Effector memory CD8-positive, alpha-beta T cell (primary cell): ENCODE data around the gene AKAP13.

Source experiments
- ATAC-seq: fragments of 150-1000 bp; cut with Tn5 transposase; replicated peaks from 2 replicates; pipeline ENCODE4 v1.10.0; 2021; ENCODE audit warnings: mild to moderate bottlenecking, moderate library complexity
- DNase-seq, 3 experiments: peaks; one replicate each; pipeline ENCODE4 v3.0.0; 2021
- H3K27ac Mint-ChIP-seq, 2 donors: one replicate each; pipeline ENCODE4 v1.8.0; 2022; ENCODE audit warnings: mild to moderate bottlenecking in 2 of 2, mixed read lengths in 2 of 2, moderate library complexity in 2 of 2
- H3K27me3 Mint-ChIP-seq, 2 donors: one replicate each; pipeline ENCODE4 v1.8.0; 2022; ENCODE audit warnings: mixed read lengths in 2 of 2
- H3K36me3 Mint-ChIP-seq: one replicate; pipeline ENCODE4 v1.8.0; 2022; ENCODE audit warnings: mild to moderate bottlenecking, moderate library complexity, mixed read lengths; ENCODE audit not compliant: insufficient read depth
- H3K4me1 Mint-ChIP-seq, 2 donors: one replicate each; pipeline ENCODE4 v1.8.0; 2022; ENCODE audit warnings: low read depth in 2 of 2, mixed read lengths in 2 of 2
- H3K4me3 Mint-ChIP-seq, 2 donors: one replicate each; pipeline ENCODE4 v1.8.0; 2022; ENCODE audit warnings: mild to moderate bottlenecking in 2 of 2, mixed read lengths in 2 of 2, moderate library complexity in 2 of 2
- H3K9me3 Mint-ChIP-seq, 2 donors: one replicate each; pipeline ENCODE4 v1.8.0; 2022; ENCODE audit warnings: mixed read lengths in 2 of 2

Gene AKAP13

DNA sequence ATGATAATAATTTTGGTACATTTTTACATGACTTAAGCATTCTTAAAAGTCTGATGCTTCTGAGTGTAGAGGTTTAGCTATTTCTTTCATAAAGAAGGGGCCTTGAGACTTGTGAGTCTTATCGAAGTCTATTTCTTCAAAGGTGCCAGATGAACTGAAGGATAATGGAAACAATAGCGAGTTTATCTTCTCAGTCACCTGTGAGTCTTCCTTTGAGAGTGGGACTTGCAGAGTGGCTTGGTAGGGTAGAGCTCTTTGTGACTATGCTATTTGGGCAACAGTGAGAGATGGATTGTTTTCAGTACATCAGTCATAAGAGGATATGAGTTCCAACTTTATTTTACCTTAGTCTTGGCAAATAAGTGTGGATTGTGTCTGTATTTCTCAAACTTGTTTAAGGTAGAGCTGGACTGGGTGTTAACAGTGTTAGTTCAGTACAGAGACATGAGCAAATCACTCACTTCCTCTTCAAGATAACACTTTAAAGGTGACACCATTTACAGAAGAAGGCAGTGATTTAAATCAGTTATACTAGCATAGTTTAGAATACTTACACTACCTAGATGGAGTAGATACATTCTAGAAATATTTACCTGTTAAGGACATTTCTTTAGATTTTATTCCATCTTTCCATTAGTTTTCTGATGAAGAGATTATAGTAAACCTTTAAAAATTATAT is 3.2 kb downstream of the AKAP13 start:
- Mint-ChIP-seq H3K4me1 (peaks cover 44 to 51% of the 10 kb centered on the region in 2 donors), H3K9me3 (no peaks in the 10 kb centered on the region), H3K4me3 (peak overlapping the region; percentile 55 to 79), H3K27me3 (no peaks in the 10 kb centered on the region), H3K36me3 (peaks cover 30% of the 10 kb centered on the region), H3K27ac (no peak overlapping the region)
- DNase-seq (no peak), ATAC-seq (no peak)

DNA sequence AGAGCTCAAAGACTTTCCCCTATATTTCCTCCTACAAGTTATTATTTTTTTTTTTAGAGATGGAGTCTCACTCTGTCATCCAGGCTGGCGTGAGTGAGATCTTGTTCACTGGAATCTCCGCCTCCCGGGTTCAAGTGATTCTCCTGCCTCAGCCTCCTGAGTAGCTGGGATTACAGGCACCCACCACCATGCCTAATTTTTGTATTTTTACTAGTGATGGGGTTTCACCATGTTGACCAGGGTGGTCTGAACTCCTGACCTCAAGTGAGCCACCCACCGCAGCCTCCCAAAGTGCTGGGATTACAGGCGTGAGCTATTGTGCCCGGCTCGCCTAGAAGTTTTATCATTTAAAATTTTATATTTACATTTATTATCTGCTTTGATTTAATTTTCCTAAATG is 5.9 kb downstream of the AKAP13 start:
- Mint-ChIP-seq H3K4me3 (no peak overlapping the region), H3K9me3 (no peaks in the 10 kb centered on the region), H3K4me1 (peaks cover 35 to 44% of the 10 kb centered on the region in 2 donors), H3K27ac (no peak overlapping the region), H3K36me3 (peaks cover 14% of the 10 kb centered on the region), H3K27me3 (no peaks in the 10 kb centered on the region)
- DNase-seq (no peak), ATAC-seq (no peak)

DNA sequence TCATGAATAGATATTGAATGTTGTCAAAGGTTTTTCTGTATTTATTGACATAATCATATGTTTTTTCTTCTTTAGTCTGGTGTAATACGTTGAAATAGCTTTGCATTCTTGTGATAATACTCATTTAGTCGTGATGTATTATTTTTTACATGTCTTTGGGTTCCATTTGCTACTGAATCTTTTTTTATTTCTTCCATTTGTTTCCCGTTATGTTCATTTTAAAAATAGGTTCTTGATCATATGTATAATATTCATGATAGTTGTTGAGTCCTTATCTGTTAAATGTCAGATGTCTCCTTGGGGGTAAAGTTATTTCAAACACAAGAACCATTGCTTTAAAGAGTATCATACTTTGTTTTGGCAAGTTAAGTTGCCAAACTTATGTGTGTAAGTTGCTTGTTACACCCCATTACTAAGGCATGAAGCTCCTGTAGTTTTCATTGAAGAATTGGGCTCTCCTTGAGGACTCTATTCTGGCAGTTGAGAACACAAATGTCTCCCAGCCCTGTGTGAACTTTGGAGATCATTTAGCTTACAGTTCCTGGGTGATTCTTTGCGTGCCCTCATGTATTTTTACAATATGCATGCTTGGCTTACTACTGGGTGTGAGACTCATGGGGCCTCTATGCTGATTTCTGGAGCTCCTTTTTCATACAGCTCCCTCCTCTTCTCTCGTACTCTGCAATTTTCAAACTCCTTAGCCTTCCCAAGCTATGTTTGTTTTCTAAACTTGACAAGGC is 8.3 kb downstream of the AKAP13 start:
- Mint-ChIP-seq H3K4me3 (no peak overlapping the region), H3K4me1 (peaks cover 23 to 29% of the 10 kb centered on the region in 2 donors), H3K27me3 (no peaks in the 10 kb centered on the region), H3K36me3 (peaks cover 19% of the 10 kb centered on the region), H3K9me3 (no peaks in the 10 kb centered on the region), H3K27ac (no peak overlapping the region)
- DNase-seq (no peak), ATAC-seq (no peak)

DNA sequence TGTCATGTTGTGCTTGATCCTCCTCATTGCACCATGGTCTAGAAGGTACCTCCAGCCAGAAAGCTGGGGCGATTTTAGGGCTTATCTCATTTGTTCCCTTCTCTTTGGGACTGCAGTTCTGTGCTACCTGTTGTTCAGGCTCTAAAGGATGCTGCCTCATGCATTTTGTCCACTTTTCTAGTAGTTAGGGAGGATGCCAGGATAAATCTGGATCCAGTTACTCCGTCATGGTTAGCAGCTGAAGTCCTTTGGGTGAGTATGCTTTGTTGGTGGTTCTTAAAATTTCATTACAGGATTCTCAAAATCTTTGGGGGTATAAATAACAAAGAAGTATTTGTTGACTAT is 8.9 kb downstream of the AKAP13 start:
- H3K4me1 Mint-ChIP-seq: peaks cover 24 to 28% of the 10 kb centered on the region in 2 donors
- no peaks in the 10 kb centered on the region for H3K9me3 Mint-ChIP-seq
- no peak for DNase-seq
- H3K27ac Mint-ChIP-seq: no peak overlapping the region
- no peak overlapping the region for H3K4me3 Mint-ChIP-seq
- ATAC-seq: no peak
- H3K27me3 Mint-ChIP-seq: no peaks in the 10 kb centered on the region
- peaks cover 19% of the 10 kb centered on the region for H3K36me3 Mint-ChIP-seq

DNA sequence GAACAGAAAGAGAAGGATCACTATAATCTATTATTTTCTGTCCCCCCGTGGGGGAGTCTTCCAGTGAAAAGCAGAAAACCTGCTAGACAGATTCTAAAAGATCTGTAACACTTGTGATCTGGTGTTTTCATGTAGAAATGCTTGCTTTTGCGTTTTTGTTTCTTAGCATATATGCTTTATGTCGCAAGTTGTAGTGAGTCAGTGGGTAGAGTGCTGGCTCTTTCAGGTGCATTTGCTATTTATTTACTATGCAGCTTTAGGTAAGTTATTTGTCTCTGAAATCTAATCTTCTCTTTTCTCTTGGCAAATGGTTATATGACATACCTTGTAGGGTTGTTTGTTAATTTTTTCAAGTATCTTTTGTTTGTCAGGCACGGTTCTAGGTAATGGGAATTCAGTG is 9.4 kb downstream of the AKAP13 start:
- H3K9me3 Mint-ChIP-seq: no peaks in the 10 kb centered on the region
- no peak overlapping the region for H3K4me3 Mint-ChIP-seq
- ATAC-seq: no peak
- H3K27me3 Mint-ChIP-seq: no peaks in the 10 kb centered on the region
- DNase-seq: no peak
- peaks cover 24 to 26% of the 10 kb centered on the region in 2 donors for H3K4me1 Mint-ChIP-seq
- no peak overlapping the region for H3K27ac Mint-ChIP-seq
- H3K36me3 Mint-ChIP-seq: peaks cover 15% of the 10 kb centered on the region

DNA sequence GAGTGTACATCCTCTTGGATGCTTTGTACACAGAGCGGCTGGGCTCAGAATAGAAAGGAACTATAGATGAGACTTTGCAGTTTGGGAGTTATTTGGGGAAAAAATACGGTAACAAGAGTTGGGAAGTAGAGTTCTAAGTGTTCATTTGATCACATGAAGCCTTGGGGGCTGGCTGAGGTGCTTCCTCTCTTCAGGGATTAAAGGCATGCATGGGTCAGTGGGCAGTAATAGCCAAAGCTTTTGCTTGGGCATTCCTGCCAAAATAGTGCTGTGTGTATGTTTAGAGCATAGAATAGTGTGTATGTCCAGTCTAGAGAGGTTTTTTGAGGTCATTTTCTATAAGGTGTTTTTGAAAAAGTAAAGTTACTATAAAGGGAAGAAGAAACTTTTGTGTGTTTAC is 12.8 kb downstream of the AKAP13 start:
- no peak overlapping the region for H3K4me3 Mint-ChIP-seq
- H3K27ac Mint-ChIP-seq: no peak overlapping the region
- ATAC-seq: no peak
- H3K36me3 Mint-ChIP-seq: peaks cover 10% of the 10 kb centered on the region
- DNase-seq: no peak
- H3K4me1 Mint-ChIP-seq: peaks cover 16 to 30% of the 10 kb centered on the region in 2 donors
- H3K9me3 Mint-ChIP-seq: no peaks in the 10 kb centered on the region
- H3K27me3 Mint-ChIP-seq: no peaks in the 10 kb centered on the region

DNA sequence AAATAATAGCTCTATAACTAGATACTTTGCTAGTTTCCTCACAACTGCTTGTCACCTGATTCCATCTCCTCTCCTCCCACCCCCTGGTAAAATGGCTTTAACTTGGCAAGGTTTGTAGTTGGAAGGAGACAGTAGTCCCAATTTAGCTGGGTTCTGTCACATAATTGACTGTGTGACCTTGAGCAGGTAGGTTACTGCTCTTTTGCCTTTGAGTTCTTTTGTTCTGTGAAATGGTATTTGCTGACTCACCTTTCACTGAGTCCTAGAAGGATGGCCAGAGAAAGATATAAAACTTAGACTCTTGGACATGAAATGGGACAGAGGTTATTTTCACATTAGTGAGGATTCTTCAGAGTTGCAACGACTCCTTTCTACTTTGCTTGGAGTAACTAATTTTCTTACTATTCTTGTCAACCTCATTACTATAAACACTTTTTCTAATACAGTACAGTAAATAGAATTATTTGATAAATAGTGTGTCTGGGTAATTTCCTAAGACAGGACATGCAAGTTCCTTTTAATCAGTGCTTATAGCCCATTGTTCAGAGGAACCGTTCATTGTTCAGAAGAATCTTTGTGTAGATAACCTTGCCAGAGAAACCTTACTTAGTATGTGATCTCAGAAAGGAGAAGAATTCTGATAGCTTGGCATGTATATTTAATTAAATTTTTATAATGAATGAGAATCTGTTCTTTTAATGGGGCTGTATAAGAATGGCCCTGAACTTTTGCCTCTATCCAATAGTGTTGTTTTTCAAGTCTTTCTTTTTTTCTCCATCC is 14.3 kb downstream of the AKAP13 start:
- Mint-ChIP-seq H3K4me3 (no peak overlapping the region), H3K9me3 (no peaks in the 10 kb centered on the region), H3K27ac (no peak overlapping the region), H3K27me3 (no peaks in the 10 kb centered on the region), H3K36me3 (peaks cover 10% of the 10 kb centered on the region), H3K4me1 (peaks cover 17 to 34% of the 10 kb centered on the region in 2 donors)
- no peak for ATAC-seq
- no peak for DNase-seq

DNA sequence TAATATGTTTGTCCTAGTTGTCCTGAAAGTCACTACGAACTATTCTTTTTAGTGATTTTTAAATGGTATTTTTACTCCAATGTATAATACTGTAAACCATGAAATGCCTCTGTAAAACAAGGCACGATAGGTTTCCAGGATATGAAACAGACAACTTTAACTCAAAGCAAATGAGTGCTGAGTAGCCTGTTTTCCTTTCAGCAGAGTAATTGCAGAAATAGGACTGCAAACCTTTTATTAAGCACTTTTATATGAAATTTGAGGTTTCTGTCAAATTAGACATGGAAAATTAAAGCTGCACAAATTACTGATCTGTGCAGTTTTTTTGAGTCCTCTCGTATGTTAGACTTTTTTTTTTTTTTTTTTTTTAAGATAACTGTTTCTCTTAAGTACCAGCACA is 16.2 kb downstream of the AKAP13 start:
- Mint-ChIP-seq H3K27ac (no peak overlapping the region), H3K9me3 (no peaks in the 10 kb centered on the region), H3K4me1 (peaks cover 23 to 42% of the 10 kb centered on the region in 2 donors), H3K4me3 (no peak overlapping the region), H3K27me3 (no peaks in the 10 kb centered on the region), H3K36me3 (peaks cover 10% of the 10 kb centered on the region)
- DNase-seq: no peak
- ATAC-seq: no peak

DNA sequence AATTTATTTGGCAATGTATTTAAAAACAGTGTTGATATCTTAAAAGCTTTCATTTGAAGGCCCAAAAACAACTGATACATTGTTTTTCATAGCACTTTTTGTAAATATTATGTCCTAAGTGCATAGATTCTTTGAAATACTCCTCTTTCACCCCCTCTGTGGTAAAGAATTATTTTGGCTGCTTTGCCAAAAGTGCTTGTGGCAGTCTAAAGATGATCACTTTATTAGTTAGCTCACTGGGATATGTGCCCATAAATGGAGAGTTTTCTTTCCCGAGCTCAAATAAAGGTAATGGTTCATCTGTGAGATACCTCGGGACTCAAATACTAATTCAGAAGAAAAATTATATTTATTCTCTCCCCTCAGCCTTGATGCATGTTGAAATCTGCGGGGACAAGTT is 16.7 kb downstream of the AKAP13 start:
- Mint-ChIP-seq H3K4me1 (peaks cover 26 to 48% of the 10 kb centered on the region in 2 donors), H3K36me3 (peaks cover 6% of the 10 kb centered on the region), H3K4me3 (no peak overlapping the region), H3K27ac (no peak overlapping the region), H3K9me3 (no peaks in the 10 kb centered on the region), H3K27me3 (no peaks in the 10 kb centered on the region)
- ATAC-seq (no peak), DNase-seq (no peak)

DNA sequence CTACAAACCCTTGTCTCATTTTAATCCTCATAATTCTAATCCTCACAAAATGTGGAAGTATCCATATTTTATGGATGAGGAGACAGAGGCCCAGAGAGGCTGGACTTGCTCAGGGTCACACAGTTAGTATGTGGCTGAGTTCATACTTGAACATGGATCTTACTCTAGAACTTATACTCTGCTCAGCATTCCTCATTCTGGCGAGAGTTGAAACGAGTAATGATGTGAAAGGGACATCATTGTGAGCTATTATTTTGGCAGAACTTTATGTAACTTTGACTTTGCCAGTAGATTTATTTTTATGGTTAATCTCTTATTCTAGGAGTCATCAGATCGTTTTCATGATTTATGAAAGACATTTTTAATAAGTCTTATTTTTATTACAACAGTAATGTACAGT is 17.5 kb downstream of the AKAP13 start:
- DNase-seq: no peak
- no peak for ATAC-seq
- no peak overlapping the region for H3K27ac Mint-ChIP-seq
- H3K4me3 Mint-ChIP-seq: no peak overlapping the region
- no peaks in the 10 kb centered on the region for H3K9me3 Mint-ChIP-seq
- H3K4me1 Mint-ChIP-seq: peaks cover 26 to 49% of the 10 kb centered on the region in 2 donors
- no peaks in the 10 kb centered on the region for H3K36me3 Mint-ChIP-seq
- no peaks in the 10 kb centered on the region for H3K27me3 Mint-ChIP-seq

DNA sequence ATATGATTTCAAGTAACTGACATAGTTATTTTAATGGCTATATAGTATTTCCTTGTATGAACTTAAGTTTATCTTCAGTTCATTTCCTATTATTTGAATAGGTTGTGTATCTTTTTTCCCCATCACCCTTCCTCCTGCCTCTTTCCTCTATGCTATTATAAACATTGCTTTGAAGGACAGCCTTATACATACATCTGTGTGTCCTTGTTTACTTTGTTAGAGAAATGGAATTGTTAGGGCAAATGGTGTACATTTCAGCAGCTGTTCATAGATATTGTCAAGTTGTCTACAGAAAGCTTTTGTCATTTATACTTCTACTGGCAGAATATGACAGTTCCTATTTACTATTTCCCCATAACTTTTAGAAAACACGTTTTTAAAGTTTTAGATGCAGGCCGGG is 18.4 kb downstream of the AKAP13 start:
- no peaks in the 10 kb centered on the region for H3K9me3 Mint-ChIP-seq
- H3K4me1 Mint-ChIP-seq: peaks cover 22 to 44% of the 10 kb centered on the region in 2 donors
- no peaks in the 10 kb centered on the region for H3K36me3 Mint-ChIP-seq
- no peaks in the 10 kb centered on the region for H3K27me3 Mint-ChIP-seq
- H3K27ac Mint-ChIP-seq: no peak overlapping the region
- DNase-seq (no peak), ATAC-seq (no peak)
- no peak overlapping the region for H3K4me3 Mint-ChIP-seq

DNA sequence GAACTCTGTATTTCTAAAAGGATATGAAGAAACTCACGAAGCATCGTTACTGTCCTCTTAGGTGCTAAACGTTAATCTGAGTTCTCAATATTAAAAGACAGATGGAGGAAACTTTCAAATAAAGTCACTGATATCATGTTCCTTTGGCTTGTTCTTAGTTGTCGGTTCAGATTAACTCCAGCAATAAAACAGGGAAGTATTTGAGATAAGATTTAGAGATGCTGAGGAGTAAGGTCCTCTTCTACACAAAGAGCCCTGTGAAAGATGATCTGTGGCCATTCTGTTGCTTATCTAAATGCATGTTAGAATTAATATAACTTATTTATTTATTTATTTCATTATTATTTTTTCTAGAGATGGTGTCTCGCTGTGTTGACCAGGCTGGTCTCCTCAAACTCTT is 19.2 kb downstream of the AKAP13 start:
- Mint-ChIP-seq H3K27ac (no peak overlapping the region), H3K4me3 (no peak overlapping the region), H3K27me3 (no peaks in the 10 kb centered on the region), H3K4me1 (peaks cover 24 to 49% of the 10 kb centered on the region in 2 donors), H3K9me3 (no peaks in the 10 kb centered on the region), H3K36me3 (no peaks in the 10 kb centered on the region)
- ATAC-seq (no peak), DNase-seq (no peak)

DNA sequence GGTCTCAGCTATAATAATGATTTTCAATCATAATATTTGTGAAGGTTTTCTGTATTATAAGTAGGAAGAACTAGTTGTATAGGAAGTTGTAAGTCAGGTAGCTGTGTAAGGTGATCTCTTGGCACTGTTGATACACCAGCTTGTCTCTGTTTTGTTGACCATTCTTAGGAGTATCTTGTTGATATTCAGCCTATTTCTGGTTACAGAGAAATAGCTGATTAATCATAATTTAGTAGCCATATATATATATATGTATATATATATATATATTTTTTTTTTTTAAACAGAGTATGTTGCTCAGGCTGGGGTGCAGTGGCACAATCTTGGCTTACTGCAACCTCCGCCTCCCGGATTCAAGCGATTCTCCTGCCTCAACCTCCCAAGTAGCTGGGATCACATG is 20.2 kb downstream of the AKAP13 start:
- Mint-ChIP-seq H3K4me1 (peaks cover 32 to 56% of the 10 kb centered on the region in 2 donors), H3K36me3 (no peaks in the 10 kb centered on the region), H3K9me3 (no peaks in the 10 kb centered on the region), H3K27ac (peak overlapping the region in 1 of 2 donors; percentile 13), H3K4me3 (no peak overlapping the region), H3K27me3 (no peaks in the 10 kb centered on the region)
- DNase-seq (no peak), ATAC-seq (no peak)
